WI38 (cell line): ENCODE data around the gene TMEM14A.
"Not testable (repeated sequence)": the region's sequence is repeated elsewhere in the genome, so short reads cannot be mapped to it uniquely, and the experiment has no call there.

Source experiments
- H3K4me3 ChIP-seq: 2 replicates; pipeline ENCODE4 v1.5.1; 2011; ENCODE audit warnings: low read depth, mild to moderate bottlenecking, control low read depth, low read length
- TF ChIP-seq, protein P1 (sequence below): IDR thresholded peaks from 2 replicates; pipeline ENCODE4 v1.5.1; 2012; ENCODE audit warnings: low read depth, mild to moderate bottlenecking, control low read depth, low read length

The TMEM14A gene

DNA sequence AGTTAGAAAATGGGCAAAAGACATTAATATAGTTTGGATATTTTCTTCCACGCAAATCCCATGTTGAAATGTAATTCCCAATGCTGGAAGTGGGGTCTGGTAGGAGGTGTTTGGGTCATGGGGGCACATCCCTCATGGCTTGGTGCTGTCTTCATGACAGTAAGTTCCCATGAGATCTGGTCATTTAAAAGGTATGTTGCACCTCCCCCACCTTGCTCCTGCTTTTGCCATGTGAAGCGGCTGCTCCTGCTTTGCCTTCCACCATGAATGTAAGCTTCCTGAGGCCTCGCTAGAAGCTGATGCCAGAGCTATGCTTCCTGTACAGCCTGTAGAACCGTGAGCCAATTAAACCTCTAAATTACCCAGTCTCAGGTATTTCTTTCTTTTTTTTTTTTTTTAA, 16.3 kb upstream of the TMEM14A start:
- H3K4me3 ChIP-seq: no peak overlapping the region
- TF ChIP-seq, protein P1, sequence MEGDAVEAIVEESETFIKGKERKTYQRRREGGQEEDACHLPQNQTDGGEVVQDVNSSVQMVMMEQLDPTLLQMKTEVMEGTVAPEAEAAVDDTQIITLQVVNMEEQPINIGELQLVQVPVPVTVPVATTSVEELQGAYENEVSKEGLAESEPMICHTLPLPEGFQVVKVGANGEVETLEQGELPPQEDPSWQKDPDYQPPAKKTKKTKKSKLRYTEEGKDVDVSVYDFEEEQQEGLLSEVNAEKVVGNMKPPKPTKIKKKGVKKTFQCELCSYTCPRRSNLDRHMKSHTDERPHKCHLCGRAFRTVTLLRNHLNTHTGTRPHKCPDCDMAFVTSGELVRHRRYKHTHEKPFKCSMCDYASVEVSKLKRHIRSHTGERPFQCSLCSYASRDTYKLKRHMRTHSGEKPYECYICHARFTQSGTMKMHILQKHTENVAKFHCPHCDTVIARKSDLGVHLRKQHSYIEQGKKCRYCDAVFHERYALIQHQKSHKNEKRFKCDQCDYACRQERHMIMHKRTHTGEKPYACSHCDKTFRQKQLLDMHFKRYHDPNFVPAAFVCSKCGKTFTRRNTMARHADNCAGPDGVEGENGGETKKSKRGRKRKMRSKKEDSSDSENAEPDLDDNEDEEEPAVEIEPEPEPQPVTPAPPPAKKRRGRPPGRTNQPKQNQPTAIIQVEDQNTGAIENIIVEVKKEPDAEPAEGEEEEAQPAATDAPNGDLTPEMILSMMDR: no peak

DNA sequence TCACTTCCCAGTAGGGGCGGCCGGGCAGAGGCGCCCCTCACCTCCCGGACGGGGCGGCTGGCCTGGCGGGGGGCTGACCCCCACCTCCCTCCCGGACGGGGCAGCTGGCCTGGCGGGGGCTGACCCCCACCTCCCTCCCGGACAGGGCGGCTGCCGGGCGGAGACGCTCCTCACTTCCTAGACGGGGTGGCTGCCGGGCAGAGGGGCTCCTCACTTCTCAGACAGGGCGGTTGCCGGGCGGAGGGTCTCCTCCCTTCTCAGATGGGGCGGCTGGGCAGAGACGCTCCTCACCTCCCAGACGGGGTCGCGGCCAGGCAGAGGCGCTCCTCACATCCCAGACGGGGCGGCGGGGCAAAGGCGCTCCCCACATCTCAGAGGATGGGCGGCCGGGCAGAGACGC, 15.0 kb upstream of the TMEM14A start:
- H3K4me3 ChIP-seq: not testable (repeated sequence)

DNA sequence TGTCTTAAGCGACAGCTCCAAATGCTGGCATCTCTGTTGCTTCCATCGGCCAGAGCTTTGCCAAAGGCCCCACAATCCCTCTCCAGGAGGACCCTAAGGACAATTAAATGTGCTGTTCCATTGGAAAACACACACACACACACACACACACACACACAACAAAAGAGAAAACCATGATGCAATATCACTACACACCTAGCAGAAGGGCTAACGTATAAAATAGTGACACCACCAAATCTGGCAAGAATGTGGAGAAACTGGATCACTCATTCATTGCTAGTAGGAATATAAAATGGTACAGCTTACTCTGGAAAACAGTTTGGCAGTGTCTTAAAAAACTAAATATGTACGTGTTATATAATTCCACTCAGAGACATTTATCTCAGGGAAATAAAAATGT, 13.0 kb upstream of the TMEM14A start:
- no peak overlapping the region for H3K4me3 ChIP-seq
- TF ChIP-seq, protein P1: no peak

DNA sequence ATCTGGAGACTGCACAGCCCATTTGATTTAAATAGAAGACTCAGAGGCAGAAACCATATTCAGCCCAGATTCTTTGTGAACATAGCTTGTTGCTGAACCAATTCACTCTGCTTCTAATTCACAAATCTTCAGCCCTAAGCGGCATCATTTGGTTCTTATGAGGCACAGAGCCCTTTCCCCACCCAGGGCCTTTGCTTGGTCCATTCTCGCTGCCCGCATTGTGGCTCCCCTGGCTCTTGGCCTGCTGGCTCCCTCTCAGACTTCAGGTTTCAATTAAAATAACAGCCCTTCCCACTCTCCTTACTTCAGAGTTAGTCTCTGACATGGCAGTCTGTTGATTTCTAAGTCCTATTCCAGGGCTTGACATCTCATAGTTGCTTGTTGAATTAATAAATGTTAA, 9.4 kb upstream of the TMEM14A start:
- TF ChIP-seq, protein P1: no peak
- no peak overlapping the region for H3K4me3 ChIP-seq

DNA sequence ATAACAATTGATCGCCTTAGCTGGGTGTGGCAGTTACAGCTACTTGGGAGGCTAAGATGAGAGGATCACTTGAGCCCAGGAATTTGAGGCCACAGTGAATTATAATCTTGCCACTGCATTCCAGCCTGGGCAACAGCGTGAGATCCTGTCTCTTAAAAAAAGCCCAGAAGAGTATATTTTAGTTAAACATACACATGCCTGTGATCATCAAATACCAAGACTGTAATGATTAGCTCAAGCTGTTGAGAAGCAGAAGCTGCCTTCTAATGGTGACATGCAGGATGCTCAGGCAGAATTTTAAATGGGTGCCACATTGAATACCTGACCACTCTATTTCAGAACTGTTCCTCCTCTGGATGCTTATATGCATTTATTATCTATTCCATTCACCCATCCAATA, 8.9 kb upstream of the TMEM14A start:
- H3K4me3 ChIP-seq: no peak overlapping the region
- TF ChIP-seq, protein P1: no peak

DNA sequence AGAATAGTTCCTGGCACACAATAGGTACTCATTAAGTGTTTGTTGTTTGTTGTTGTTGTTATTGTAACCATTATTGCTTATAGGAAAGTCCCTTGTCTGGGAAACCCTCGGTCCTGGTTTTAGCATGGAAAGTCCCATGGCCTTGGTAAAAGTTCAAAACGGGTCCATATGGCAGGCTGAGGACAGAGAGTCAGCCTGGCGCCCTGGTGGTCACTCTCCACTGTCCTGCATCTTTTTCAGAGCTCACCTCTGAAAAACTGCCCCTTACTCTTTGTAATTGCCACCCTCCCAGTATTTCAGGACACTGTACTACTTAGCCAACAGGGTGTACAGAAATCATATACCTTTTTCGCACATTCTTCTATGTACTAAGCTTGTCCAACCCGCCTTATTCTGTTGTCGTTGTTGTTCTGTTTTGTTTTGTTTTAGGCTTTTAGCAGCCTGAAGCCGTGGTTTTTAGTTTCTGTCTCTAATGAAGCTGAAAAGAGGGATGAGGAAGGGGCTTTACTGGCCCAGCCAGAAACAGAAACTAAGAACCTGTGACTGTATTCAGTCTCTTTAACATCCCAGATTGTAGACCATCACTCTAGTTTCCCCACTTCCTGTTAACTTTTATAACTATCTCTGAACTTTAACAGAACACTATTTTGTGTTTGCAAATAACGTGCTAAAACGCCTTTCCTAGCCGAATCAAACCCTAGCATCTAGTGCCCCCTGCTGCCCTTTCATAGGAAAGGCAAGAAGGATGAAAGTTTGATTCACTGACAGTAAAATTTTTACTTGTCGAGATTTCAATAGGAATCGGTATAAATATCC, 7.6 kb upstream of the TMEM14A start:
- H3K4me3 ChIP-seq: peak overlapping the region; percentile 68
- TF ChIP-seq, protein P1: peak; percentile 73

DNA sequence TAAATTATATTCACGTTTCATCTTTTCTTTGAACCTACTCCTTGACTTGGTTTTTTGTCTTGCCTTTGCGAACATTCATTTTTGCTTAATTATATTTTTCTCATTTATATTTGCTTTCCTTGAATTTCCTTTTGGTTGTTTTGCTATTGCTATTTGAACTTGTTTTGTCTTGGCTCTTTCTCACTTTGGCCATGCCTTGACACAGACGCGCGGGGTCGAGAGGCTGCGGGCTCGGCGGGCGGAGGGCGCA, 7.1 kb upstream of the TMEM14A start:
- peak overlapping the region; percentile 68 for H3K4me3 ChIP-seq
- TF ChIP-seq, protein P1: peak; percentile 3; the same call in 1 of the 2 replicates
